Mucosa of descending colon (tissue), 3 donors: Measurements from ENCODE around the gene ZNF407. TPM values are rescaled to one million over a fixed set of nuclear protein-coding genes. Genes with fewer than 3 reads are reported as not detected.

Source experiments
- ATAC-seq: fragments of 200-7000 bp; cut with Tn5 transposase; one replicate; pipeline ENCODE4 v1.9.1; 2020; ENCODE audit warnings: mild to moderate bottlenecking, moderate library complexity
- DNase-seq, 3 donors: peaks; one replicate each; pipeline ENCODE4 v3.0.0-alpha.2; 2020
- H3K36me3 ChIP-seq: fragments of 200-600 bp; one replicate; pipeline ENCODE4 v1.8.0; 2021; ENCODE audit warnings: low read depth, mild to moderate bottlenecking
- H3K4me1 ChIP-seq: fragments of 200-600 bp; one replicate; pipeline ENCODE4 v1.8.0; 2021; ENCODE audit warnings: low read depth, mild to moderate bottlenecking
- H3K4me3 ChIP-seq: fragments of 200-600 bp; one replicate; pipeline ENCODE4 v1.8.0; 2021; ENCODE audit warnings: mild to moderate bottlenecking
- H3K9me3 ChIP-seq: fragments of 200-600 bp; one replicate; pipeline ENCODE4 v1.8.0; 2021; ENCODE audit warnings: mild to moderate bottlenecking
- intact Hi-C, 2 donors: fragments of 100-400 bp; cut with DNase I in 1 of 2; cut with micrococcal nuclease in 1 of 2; formaldehyde crosslinking; loops; one replicate each; pipeline versions ENCODE4 v1.11.0 to v1.11.1; 2022; cut with DNase I, micrococcal nuclease
- total RNA-seq, 3 donors: library from RNA; stranded (reverse); fragmentation: NEBNext Ultra II Directional in 2 of 3; extraction: Animal tissue kit (Norgen Biotek cat#: 25700) in 2 of 3; gene quantifications; one replicate each; pipeline versions ENCODE4 v1.2.1 to v1.2.4, GENCODE V29; 2021 to 2023
- TF ChIP-seq, protein P1 (sequence below): fragments of 200-600 bp; IDR thresholded peaks from one replicate; pipeline ENCODE4 v1.8.0; 2022; ENCODE audit warnings: antibody characterized with exemption, mild to moderate bottlenecking
- donor health status: DM: no; HTN: no; CAD: no; lungs with moderate emphysema.
- donor health status: DM: no; HTN: no; CAD: no.
- donor health status: DM: no; HTN: yes; CAD: no.

Gene ZNF407
- total RNA-seq, 3 donors from 2014 or later: 13.0 to 25.1 (median 18.8) TPM

DNA sequence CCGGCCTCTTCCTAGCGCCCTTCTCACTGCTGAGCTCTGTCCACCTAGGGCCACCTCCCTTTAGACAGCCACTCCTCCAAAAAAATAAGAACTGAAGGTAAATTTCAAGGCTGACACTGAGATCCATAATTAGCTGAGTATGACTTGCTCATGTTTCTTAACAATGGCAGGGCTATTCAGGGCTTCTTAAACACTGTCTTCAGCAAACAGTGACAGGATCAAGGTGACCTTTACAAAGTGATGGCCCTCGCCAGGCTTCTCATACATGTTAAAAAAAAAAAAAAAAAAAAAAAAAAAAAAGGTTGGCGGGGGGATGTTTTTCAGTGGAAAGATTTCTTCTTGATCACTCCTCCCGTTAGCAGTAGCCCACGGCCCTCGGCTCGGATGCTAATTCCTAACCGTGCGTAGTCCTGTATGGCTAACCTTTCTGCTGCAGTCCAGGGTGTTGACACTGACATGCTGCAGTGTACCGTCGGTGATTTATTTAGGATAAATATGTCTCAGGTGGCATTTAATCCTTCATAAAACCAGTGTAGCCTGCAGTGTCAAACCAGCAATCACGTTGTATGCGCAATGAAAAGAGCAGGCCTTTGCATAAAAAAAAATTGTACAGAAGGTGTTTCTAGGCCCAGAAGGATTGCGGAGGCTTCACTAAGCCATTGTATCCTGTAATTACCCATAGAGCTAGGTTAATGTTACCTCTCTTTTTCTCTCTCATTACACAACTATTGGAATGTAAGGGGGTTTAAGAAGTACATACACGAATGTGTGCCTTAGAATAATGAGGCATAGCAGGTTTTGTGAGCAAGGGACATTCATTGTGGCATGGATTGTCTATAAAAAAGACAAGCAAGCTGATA, 468.6 kb downstream of the ZNF407 start:
- Histone ChIP-seq H3K9me3 (no peaks in the 10 kb centered on the region), H3K4me3 (no peak overlapping the region), H3K36me3 (no peaks in the 10 kb centered on the region), H3K4me1 (no peaks in the 10 kb centered on the region)
- ATAC-seq (no peak), DNase-seq (no peak)
- TF ChIP-seq, protein P1, sequence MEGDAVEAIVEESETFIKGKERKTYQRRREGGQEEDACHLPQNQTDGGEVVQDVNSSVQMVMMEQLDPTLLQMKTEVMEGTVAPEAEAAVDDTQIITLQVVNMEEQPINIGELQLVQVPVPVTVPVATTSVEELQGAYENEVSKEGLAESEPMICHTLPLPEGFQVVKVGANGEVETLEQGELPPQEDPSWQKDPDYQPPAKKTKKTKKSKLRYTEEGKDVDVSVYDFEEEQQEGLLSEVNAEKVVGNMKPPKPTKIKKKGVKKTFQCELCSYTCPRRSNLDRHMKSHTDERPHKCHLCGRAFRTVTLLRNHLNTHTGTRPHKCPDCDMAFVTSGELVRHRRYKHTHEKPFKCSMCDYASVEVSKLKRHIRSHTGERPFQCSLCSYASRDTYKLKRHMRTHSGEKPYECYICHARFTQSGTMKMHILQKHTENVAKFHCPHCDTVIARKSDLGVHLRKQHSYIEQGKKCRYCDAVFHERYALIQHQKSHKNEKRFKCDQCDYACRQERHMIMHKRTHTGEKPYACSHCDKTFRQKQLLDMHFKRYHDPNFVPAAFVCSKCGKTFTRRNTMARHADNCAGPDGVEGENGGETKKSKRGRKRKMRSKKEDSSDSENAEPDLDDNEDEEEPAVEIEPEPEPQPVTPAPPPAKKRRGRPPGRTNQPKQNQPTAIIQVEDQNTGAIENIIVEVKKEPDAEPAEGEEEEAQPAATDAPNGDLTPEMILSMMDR: no peak
- intact Hi-C loops: no loop called here

DNA sequence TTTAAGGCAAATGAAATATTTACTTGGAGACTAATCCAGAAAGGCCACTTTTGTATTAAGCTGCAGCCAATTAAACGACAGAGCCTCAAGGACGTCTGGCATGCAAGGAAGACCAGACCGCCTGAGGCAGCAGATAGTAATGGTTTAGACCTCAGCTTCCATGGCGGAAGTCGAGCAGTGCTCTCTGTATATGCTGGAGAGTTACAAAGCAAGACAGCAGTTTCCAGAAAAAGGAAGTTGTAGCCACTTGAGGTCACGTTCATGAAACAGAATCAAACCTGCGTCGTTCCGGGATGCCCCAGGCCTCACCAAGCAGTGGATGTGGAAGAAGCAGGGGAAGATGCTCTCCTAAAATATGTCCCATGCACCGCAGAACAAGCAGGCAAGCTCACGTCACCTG, 469.3 kb downstream of the ZNF407 start:
- ATAC-seq (no peak), DNase-seq (peak in 1 of 3 donors; percentile 8)
- no peaks in the 10 kb centered on the region for H3K36me3 ChIP-seq
- H3K4me1 ChIP-seq: no peaks in the 10 kb centered on the region
- TF ChIP-seq, protein P1: no peak
- intact Hi-C loops: no loop called here
- no peak overlapping the region for H3K4me3 ChIP-seq
- no peaks in the 10 kb centered on the region for H3K9me3 ChIP-seq

DNA sequence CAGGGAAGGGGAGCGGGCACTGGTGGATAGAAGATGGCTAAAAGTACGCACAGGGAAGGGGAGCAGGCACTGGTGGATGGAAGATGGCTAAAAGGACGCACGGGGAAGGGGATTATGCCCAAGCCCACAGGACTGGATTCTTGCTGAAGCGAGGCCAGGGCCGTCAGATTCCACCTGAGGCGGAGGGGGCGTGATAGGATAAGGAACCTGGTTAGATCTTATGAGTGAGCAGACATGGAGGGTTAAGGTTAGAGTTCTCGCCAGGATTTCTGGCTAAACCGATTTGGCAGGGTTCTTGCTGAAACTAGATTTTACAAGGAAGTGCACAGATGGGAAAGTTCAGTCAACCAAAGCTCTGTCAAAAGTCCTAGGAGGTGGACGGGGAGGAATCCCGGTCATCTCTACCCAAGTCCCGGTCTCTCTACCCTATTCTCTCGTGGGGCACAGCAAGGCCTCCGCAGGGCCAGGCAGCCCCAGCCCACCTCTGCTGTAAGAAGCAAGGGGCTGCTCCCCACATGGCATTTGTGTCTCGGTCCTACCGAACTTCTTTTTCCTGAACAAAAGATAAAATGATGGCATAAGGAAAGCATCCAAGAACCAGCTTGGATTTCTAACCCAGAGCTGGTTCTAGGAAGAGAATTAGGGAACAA, 470.5 kb downstream of the ZNF407 start:
- intact Hi-C loops: no loop called here
- DNase-seq (no peak), ATAC-seq (no peak)
- Histone ChIP-seq H3K4me3 (no peak overlapping the region), H3K4me1 (no peaks in the 10 kb centered on the region), H3K9me3 (no peaks in the 10 kb centered on the region), H3K36me3 (no peaks in the 10 kb centered on the region)
- TF ChIP-seq, protein P1: no peak

DNA sequence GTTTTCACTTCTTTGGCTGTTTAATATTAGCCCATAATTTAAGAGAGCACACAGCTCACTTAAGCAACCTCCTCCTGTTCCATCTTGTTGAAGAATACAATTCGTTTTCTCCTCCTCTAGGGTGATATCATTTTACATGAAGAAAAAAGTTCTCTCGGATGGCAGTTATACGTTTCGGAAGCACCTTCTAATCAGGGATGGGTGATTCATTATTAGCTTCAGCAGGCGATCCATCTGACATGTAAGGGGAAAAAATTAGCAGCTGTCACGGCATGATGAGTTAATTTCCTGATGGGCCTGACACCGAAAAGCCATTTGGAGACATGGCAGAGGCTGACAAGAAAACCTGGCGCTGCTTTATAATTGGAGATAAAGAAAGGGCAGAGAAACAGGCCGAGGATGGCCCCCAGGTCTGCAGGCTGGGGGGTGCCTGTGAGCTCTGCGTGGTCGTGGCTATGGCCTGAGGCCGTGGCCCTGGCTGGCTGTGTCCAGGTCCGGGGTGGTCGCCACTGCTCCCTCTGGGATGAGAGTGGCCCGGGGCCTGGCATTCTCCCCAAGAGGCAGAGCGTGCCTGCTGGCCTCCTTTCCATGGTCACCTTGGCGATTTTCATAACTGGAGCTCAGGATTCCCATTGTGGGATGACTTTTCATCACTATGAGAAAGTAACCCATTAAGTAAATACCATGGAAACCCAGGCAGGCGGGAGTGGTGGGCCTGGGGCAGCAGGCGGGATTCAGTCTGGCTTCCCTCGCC, 471.2 kb downstream of the ZNF407 start:
- Histone ChIP-seq H3K9me3 (no peaks in the 10 kb centered on the region), H3K4me1 (no peaks in the 10 kb centered on the region), H3K36me3 (no peaks in the 10 kb centered on the region), H3K4me3 (no peak overlapping the region)
- TF ChIP-seq, protein P1: no peak
- DNase-seq: no peak
- intact Hi-C loops: no loop called here
- no peak for ATAC-seq

DNA sequence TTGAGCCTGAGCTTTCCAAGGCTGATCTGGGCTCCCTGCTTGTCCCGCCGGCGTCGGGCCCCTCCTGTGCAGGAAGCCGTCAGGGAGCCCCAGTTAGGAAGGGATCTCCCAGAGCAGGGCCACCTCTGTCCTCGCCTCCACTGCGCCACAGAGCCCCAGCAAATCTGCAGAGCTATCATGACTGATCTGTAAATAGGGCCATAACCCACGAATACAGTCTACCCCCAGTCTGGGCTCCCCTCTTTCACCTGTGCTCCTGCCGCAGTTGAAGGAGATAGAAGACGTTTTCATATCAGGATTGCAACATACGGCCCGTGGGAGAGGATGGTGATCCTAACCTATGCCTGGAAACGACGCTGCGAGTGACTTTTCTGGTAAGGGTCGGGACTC, 472.6 kb downstream of the ZNF407 start:
- TF ChIP-seq, protein P1: no peak
- Histone ChIP-seq H3K9me3 (no peaks in the 10 kb centered on the region), H3K4me3 (no peak overlapping the region), H3K36me3 (no peaks in the 10 kb centered on the region), H3K4me1 (no peaks in the 10 kb centered on the region)
- DNase-seq (no peak), ATAC-seq (no peak)
- intact Hi-C loops: no loop called here
